CD4-positive, alpha-beta T cell treated with Interferon alpha-2 for 1 hour (primary cell): ENCODE results near the gene SOS2.
"Not testable (repeated sequence)": the region's sequence is repeated elsewhere in the genome, so short reads cannot be mapped to it uniquely, and the experiment has no call there.

Experiments used
- DNase-seq, 2 donors: peaks; one replicate each; pipeline ENCODE4 v3.0.0-alpha.2; 2020 to 2022

SOS2 gene

DNA sequence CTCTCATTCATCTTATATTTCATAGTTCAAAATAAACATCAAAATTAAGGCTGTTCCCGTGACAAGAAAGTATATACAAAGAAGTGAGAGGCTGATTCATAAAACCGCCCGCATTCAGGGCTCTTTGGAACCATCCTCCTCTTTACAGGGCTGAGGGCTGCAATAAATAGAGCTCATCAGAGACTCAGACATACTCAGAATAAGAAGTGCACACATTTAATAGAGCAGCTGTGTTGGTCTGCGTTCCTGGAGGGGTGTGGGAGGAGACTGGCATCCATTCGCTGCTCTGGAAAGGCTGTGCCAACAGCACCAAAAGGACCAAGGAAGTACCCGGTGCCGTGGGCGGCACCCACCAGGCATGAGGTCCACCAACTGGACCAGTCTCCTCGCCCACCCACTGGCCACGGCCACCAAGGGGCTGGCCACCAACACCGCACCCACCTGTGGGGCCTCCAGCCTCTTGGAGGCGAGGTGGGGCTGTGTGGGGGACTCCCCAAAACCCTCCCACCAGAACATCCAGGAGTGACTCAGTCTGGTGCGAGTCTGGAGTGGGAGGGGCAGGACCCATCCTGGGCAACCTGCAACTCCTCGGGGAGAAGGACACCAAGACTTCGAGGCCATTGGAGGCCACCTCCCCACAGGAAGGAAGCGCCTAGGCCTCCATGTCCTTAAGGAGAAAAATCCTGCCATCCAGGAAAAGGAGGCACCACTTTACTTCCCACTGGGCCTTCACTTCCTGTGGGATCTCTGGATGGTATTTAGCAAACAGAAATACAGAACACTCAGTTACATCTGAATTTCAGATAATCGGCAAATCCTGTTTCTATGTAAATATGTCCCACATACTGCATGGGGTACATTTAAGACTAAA lies 147.7 kb downstream of the SOS2 start:
- peak; percentile 27 to 67 for DNase-seq

DNA sequence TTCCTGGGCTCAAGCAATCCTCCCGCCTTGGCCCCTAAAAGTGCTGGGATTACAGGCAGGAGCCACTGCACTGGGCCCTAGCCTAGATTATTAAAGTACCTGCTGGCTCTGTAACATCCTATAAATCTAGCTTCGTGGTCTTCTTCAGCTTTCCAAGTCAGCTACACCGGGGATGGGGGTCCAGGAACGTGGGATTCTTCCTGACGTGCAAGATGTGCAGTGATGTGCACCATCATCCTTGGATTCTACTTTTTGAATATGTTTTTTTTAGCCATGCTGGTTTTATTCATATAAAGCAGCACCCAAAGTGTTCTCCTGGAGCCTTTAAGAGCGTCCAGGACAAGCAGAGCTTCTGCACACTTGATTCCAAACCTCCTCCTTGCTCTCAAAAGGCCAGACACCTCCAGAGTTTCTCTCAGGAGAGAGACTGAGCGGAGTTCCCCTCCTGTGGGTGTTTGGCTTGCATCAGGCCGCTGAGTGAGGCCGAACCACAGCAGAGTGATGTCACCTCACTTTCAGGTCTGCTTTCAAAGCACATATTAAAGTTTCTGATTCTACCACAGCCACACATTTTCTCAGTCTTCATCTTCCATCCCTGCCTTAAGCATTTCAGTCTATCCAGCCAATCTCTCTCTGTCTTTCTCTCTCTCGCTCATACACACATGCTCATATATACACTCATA lies 148.5 kb downstream of the SOS2 start:
- DNase-seq, result peak; percentile 86 to 92

DNA sequence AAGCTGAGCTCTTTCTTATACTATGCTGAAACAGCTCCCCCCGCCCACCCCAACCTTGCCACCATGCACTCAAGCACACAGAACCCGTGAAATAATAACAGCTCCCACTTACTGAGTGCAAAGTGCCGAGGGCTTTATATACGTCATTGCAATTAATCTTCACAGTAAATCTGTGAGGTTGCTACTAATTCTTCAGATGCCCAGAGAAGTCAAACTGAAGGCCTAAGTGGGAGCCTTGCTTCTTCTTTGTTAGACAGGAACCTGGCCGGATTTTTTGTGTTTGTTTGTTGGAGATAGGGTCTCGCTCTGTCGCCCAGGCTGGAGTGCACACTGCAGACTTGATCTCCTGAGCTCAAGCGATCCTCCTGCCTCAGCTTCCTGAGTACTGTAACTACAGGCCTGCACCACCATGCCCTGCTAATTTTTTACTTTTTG lies 149.1 kb downstream of the SOS2 start:
- peak; percentile 66 to 78 for DNase-seq

DNA sequence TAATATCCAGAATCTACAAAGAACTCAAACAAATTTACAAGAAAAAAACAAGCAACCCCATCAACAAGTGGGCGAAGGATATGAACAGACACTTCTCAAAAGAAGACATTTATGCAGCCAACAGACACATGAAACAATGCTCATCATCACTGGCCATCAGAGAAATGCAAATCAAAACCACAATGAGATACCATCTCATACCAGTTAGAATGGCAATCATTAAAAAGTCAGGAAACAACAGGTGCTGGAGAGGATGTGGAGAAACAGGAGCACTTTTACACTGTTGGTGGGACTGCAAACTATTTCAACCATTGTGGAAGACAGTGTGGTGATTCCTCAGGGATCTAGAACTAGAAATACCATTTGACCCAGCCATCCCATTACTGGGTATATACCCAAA lies 152.3 kb downstream of the SOS2 start:
- not testable (repeated sequence) for DNase-seq

DNA sequence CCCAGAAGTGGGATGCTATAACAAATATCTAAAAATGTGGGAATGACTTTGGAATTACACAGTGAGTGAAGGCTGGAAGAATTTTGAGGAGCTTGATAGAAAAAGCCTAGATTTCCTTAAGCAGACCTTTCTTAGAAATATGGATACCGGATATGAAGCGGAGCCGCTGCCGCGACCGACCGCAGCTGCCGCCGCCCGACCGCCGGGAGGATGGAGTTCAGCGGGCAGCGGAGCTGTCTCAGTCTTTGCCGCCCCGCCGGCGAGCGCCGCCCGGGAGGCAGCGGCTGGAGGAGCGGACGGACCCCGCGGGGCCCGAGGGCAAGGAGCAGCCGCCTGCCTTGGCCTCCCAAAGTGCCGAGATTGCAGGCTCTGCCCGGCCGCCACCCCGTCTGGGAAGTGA lies 157.7 kb downstream of the SOS2 start:
- not testable (repeated sequence) for DNase-seq

DNA sequence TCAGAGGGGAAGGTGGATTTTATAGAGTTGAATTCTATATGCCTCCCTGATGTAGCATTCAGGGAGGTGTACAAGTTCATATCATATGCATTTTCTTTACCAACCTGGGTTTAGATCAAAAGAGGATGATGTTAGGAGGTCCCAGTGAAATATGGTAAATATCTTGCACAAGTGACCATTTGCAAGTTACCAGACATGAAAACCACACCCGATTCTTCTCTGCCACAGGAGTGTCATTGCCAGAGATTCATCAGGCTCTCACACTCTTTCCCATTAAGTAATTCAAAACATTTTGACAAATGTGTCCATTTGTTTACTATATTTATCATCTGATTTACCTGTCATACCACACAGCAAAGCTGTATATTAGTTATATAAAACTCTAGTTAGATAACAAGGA lies 159.0 kb downstream of the SOS2 start:
- DNase-seq, result no peak

DNA sequence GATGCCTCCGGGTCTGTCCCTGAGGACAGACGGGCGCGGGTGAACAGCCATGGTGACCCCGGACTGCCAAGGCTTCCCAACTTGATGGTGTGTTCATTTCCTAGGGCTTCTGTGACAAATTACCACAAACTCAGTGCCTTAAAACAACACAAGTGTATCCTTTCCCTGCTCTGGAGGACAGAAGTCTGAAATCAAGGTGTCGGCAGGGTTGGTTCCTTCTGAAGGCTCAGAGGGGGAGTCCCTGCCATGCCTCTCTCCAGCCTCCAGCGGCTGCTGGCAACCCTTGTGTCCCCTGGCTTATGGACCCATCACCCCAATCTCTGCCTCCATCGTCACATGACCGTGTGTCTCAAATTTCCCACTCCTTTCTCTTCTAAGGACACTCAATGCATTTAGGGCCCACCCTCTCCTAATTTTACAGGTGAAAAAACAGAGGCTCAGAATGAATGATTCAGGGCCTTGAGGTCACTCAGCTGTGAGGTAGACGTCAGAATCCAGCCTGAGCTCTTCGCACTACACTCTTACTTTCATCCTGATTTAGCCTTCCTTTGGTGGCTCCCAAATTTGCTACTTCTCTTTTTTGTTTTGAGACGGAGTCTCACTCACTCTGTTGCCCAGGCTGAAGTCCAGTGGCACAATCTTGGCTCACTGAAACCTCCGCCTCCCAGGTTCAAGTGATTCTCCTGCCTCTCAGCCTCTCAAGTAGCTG lies 160.4 kb downstream of the SOS2 start:
- DNase-seq, result no peak

DNA sequence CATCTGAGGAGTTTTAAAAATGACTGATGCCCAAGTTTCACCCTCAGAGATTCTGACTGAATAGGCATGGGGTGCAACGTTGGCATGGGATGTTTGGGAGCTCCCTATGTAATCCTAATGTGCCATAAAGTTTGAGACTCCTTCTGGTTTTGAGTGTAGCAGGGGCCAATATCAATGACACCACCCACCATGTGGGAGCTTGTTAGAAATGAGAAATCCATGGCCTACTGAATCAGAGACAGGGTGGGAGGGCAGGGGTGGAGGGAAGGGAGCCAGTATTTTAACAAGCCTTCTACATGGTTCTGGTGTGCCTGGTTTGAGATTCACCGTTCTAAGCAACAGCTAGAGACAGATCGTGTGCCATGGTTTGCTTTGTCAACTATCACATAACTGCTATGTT lies 161.1 kb downstream of the SOS2 start:
- DNase-seq, result no peak

DNA sequence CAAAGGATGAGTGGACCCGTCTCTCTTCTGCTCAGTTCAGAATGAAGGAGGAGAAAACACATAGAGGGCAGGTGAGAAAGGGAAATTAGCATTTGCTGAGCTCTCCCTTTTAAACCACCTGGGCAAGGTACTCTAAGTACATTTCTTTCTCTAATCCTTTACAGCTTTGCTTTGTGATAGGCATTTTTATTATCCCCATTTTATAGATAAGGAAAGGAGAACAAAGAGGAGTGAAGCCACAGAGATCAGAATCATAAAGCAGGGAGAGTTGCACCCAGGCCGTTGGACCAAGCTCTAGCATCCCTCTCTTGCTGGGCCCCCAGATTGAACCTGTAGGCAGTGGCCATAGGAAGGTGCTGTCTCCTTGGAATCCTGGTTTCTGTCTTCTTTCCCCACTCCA lies 162.1 kb downstream of the SOS2 start:
- DNase-seq, result no peak

DNA sequence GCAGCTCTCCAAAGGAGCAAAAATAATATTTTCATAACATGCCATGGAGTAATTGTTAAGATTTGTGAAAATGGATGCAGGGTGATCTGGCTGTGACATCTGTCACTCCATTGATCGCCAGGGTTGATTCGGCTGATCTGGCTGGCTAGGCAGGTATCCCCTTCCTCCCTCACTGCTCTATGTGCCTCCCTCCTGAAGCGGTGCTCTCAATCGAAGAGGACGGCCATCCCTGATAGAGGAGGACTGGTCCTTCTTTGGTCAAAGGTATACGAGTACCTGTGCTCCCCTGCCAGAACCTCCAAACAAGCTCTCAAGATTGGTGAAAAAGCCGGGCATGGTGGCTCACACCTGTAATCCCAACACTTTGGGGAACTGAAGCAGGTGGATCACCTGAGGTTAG lies 162.9 kb downstream of the SOS2 start:
- no peak for DNase-seq

DNA sequence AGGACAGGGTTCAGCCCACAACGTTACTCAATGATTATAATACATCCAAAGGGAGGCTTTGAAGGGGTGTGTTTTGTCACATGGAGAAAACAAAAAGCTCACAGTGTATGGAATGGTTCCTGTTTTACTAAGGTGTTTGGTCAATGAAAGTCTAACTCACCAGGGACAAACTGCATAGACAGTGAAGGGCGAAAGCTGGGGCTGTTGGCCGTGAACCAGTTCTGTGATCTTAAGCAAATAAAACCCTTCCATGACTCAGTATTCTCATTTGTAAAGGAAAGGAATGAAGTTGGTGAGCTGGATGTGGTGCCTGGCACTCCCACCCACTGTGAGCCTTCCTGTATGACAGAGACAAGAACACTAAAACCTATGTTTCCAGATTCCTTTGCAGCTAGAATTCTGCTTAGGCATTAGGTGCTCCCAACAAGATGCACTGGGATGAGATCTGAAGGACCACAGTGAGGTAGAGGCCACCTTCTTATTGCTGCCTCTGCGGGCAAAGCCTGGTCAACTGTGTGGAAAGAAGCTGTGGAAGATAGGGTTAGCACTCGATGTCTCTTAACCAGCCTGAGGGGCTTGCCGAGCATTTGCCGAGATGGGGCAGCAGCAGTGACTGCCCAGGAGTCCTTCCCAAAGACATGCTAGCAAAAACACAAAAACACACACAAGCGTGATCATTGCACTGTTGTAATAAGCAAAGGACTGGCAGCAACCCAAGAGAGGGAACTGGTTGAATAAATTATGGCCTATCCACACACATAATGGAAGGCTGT lies 163.5 kb downstream of the SOS2 start:
- DNase-seq, result no peak
